Mesothelial cell of epicardium (in vitro differentiated cells): ENCODE measurements around the gene GAD2. TPM values are rescaled to one million over a fixed set of nuclear protein-coding genes. Genes with fewer than 3 reads are reported as not detected.

Experiments used
- DNase-seq, 2 experiments: peaks; one replicate each; pipeline ENCODE4 v3.0.0; 2021; ENCODE audit warnings: low spot score in 2 of 2; ENCODE audit not compliant: unreplicated experiment in 2 of 2
- H3K27ac Mint-ChIP-seq: 2 replicates; pipeline ENCODE4 v1.8.0; 2021; ENCODE audit warnings: mixed read lengths
- H3K27me3 Mint-ChIP-seq: 2 replicates; pipeline ENCODE4 v1.8.0; 2021; ENCODE audit warnings: low read depth, mixed read lengths
- H3K36me3 Mint-ChIP-seq: 2 replicates; pipeline ENCODE4 v1.8.0; 2021; ENCODE audit warnings: mixed read lengths
- H3K4me1 Mint-ChIP-seq: 2 replicates; pipeline ENCODE4 v1.8.0; 2021; ENCODE audit warnings: mixed read lengths
- H3K4me3 Mint-ChIP-seq: 2 replicates; pipeline ENCODE4 v1.8.0; 2021; ENCODE audit warnings: mild to moderate bottlenecking, moderate library complexity, mixed read lengths
- H3K9me3 Mint-ChIP-seq: 2 replicates; pipeline ENCODE4 v1.8.0; 2021; ENCODE audit warnings: mixed read lengths
- CTCF ChIP-seq: fragments of 200-600 bp; sonication (generic); IDR thresholded peaks from one replicate; pipeline ENCODE4 v1.5.0; 2021; ENCODE audit warnings: antibody characterized with exemption; ENCODE audit not compliant: unreplicated experiment
- total RNA-seq: library from RNA; stranded (reverse); gene quantifications from 3 replicates; pipeline ENCODE4 v1.2.1, GENCODE V29; 2021

GAD2 gene
- total RNA-seq, 1 donor from 2014 or later: not detected

- Mint-ChIP-seq H3K27me3 (no peaks in the 10 kb centered on the region), H3K27ac (no peak overlapping the region), H3K9me3 (no peaks in the 10 kb centered on the region), H3K4me1 (peaks cover 3% of the 10 kb centered on the region), H3K36me3 (no peaks in the 10 kb centered on the region), H3K4me3 (no peak overlapping the region)
- no peak for TF ChIP-seq CTCF
- no peak for DNase-seq
Measured at GRCh38 chr10:26197248-26197647, 19.3 kb upstream of the GAD2 start.

- Mint-ChIP-seq H3K36me3 (no peaks in the 10 kb centered on the region), H3K27ac (no peak overlapping the region)
- no peak for DNase-seq
Measured at GRCh38 chr10:26198119-26198518, 18.5 kb upstream of the GAD2 start.

GRCh38 chr10:26199841-26200240 is 16.7 kb upstream of the GAD2 start:
- Mint-ChIP-seq H3K36me3 (no peaks in the 10 kb centered on the region), H3K27me3 (peaks cover 6% of the 10 kb centered on the region), H3K9me3 (no peaks in the 10 kb centered on the region), H3K27ac (no peak overlapping the region), H3K4me1 (peaks cover 3% of the 10 kb centered on the region), H3K4me3 (no peak overlapping the region)
- no peak for TF ChIP-seq CTCF
- no peak for DNase-seq

More at GRCh38 chr10:26198119-26198518, 18.5 kb upstream of the GAD2 start:
- no peak for TF ChIP-seq CTCF
- Mint-ChIP-seq H3K4me3 (no peak overlapping the region), H3K27me3 (no peaks in the 10 kb centered on the region), H3K9me3 (no peaks in the 10 kb centered on the region), H3K4me1 (peaks cover 3% of the 10 kb centered on the region)

- no peaks in the 10 kb centered on the region for H3K4me1 Mint-ChIP-seq
- H3K27ac Mint-ChIP-seq: no peak overlapping the region
- H3K9me3 Mint-ChIP-seq: no peaks in the 10 kb centered on the region
- H3K4me3 Mint-ChIP-seq: no peak overlapping the region
- TF ChIP-seq CTCF: no peak
- peaks cover 3% of the 10 kb centered on the region for H3K36me3 Mint-ChIP-seq
- H3K27me3 Mint-ChIP-seq: peaks cover 7% of the 10 kb centered on the region
- no peak for DNase-seq
Measured at GRCh38 chr10:26205223-26205622, 11.4 kb upstream of the GAD2 start.

GRCh38 chr10:26211781-26212444 is 4.7 kb upstream of the GAD2 start:
- TF ChIP-seq CTCF: no peak
- Mint-ChIP-seq H3K27me3 (no peaks in the 10 kb centered on the region), H3K36me3 (peaks cover 3% of the 10 kb centered on the region), H3K9me3 (no peaks in the 10 kb centered on the region), H3K4me1 (peaks cover 18% of the 10 kb centered on the region), H3K4me3 (no peak overlapping the region), H3K27ac (no peak overlapping the region)
- no peak for DNase-seq
